ENCODE measurements around the gene MGAT5.
"Not testable (repeated sequence)": the region's sequence is repeated elsewhere in the genome, so short reads cannot be mapped to it uniquely, and the experiment has no call there.

The MGAT5 gene

DNA sequence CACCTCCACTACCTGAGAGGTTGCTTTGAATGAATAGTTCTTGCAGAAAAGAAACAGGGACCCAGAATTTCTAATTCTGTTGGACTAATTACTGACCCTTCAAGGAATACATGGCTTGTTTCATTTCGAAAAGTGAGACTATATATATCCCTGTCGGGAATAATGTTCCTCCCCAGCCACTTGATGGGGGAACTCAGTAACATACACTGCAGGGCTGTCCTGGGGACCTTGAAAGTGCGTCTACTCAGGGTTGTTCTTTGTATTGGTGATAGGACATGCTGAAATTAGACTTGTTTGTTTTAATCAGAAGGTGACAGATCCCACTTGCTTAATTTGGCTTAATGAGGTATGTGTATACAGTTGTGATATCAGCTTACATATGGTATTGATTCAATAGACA is 25.5 kb downstream of the MGAT5 start:
- no peak for DNase-seq

DNA sequence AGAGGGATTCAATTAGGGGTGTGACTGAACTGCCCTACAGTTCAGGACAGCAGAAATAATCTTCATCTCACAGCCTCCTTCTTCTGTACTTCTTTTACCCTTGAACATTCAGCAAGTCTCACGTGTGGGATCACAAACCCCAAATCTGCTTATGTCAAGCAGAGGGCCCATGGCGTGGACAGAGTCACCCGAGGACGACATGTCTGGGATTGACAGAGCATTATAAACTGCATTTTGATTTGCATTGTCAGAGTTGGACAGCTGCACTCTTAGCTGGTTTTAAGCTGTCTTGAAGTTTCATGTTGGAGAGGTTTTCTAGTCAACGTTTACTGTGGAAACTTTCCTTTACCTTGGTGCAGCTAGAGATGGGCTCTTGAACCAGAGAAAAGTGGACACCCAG is 26.4 kb downstream of the MGAT5 start:
- no peak for DNase-seq

DNA sequence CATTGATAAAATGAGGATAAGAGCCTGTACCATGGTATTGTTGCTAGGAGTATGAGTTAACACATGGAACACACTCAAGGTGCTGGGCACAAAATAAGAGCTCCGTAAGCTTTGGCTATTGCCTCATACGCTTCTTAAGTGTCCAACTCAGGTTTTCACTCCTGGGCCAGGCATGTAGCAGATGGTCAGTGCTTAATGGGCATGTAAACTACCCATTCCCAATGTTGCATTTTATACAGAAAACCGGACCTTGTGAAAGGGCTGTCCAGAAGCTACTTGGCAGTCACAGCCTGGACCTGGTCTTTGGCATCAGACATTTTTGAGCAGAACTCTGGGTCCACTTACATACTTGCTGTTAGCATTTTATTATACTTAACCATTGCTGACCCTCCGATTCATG is 26.9 kb downstream of the MGAT5 start:
- no peak for DNase-seq

DNA sequence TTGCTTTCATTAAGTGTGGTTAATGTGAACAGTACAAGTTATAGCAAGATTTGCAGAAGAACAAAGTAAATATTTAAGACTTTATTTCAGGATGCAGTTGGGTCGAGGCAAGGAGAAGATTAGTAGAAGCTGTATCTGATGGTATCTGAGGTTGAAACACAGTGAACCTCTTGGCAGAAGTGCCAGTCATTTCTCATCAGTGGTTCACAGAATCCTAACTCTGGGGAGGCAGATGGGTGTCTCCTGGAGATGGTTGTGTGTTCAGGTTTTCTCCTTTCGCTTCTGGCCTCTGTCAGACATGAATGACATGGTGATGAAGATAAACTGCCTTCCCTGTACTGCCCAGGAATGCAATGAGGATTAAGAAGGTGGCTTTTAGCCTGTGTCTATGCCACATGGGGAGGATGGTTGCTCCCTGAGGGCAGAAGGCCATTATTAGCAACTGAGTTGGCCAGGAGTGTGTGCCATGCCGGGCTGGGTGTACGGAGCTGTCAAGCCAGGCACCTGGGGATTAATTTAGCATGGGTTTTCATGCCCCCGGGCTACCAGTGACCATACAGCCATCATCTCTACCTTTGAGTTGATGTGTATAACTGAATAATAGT is 28.0 kb downstream of the MGAT5 start:
- no peak for DNase-seq

DNA sequence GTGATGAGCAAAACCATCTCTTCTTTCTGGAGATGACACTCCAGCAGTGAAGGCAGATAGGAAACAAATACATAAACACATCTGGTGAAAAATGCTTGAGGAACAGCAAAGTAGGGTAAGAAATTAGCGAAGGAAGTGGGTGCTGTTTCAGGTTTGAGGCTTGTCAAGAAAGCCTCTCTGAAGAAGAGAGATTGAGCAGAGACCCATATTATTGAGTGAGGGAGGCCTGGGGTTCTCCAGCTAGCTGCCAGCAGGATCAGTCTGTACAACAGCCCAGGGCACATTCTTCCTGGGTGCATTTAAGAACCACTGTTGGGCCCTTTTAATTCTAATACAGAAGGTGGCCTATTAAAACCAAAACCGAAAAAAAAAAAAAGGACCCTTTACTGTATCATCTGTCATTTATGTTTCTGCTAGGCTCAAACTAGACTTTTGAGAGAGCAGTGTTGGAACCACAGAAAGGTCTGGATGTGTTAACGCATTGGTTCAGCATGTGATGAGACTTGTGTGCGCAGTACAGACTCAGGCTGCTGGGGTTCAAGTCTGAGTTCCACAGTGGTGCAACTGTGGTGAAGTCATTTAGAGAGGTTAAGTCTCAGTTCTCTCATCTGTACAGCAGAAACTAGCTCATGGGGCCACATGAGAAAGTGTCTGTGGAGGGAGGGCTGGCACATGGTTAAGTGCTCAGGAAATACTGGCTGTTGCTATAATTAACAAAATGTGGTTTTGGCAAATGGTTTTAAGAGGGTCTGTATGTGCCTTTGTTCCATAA is 28.9 kb downstream of the MGAT5 start:
- peak; percentile 40 to 50 for DNase-seq

DNA sequence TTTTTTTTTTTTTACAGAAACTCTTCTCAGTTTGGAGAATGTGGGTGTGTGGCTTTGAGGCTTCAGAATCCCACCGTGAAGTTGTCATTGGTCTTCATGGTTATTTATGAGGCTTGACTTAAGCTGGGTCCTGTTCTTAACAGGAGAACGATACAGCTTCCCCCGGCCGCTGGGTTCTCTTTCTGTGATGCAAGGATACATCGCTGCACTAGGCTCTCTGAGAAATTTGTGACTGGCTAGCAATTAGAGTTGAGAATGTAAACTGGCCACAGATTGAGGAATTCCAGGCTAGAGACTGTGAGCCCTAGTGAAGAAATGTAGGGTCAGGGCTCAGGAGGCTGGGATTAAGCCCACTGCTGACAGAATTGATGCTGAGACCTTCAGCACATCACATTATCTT is 29.8 kb downstream of the MGAT5 start:
- DNase-seq: no peak

DNA sequence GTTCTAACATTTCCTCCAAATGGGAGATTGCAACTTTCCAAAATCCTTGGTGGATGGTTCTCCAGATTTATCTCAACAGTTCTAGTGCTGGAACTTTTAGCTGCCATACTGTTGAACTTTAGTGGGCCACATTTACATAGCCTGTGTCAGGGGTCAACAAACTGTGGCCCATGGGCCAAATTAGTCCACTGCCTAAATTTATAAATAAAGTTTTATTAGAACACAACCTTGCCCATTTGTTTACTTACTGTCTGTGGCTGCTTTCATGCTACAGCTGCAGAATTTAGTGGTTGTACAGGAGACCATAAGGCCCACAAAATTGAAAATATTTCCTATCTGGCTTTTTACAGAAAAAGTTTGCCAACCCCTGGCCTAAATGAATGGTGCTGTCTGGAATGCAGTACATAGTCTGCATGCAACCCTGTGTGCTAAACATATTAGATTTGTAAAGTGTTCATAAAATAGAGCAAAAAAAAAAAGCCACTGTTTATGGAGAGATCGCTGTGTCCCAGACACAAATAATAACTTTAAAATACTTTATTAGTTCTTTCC is 30.3 kb downstream of the MGAT5 start:
- no peak for DNase-seq

DNA sequence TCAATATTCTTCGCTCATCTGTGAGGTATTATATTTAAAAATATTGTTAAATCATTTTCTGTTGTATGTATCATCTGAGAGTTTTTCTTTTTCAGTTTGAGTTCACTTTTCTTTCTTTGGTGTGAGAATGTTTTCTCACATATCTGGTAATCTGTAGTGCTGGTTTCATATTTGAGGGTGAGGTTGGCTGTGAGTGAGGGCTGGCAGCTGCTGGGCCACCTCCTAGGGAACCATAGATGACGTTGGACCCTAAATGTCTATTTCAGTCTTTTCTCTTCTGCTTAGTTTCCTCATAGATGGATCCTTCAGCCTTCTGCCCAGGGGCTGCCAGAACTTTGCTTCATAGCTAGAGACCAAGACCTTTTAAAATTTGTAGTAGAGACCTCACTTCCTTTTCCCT is 33.5 kb downstream of the MGAT5 start:
- DNase-seq: peak in 1 of 2 donors; percentile 23

DNA sequence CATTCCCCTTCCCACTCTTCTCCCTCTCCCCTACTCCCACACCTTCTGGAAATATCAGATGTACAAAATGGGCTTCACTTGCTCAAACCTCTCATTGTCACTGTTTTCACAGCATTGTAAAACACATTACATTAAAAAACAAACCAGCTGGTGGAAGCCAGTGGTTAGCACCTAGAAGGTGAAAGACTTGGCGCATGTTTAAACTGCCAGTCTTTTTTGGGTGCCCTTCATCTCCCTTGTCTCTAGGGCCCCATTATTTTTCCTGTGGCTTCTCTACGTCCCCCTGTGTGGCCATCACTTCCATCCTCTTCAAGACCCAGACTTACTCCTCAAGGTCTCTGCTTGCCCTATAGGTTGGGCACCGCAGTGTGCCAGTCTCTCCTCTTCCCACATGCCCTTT is 34.9 kb downstream of the MGAT5 start:
- DNase-seq: no peak

DNA sequence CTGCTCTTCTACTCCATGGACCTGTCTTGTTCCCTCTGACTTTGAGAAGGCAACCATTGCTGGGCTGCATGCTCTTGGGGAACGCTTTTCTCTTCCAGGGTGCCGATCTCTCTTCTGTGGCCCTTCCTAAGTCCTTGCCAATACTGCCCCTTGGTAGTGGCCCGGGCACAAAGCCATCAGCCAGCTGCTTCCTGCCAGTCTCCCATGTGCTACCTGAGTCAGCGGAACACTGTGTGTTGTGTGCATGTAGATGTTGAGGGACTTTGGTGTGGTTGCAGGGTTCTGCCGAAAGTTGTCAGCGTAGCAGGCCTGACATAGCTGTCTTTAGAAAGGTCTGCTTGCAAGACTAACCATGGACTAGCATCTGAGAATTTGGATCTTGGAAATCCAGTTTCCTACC is 35.4 kb downstream of the MGAT5 start:
- peak in 1 of 2 donors; percentile 20 for DNase-seq

DNA sequence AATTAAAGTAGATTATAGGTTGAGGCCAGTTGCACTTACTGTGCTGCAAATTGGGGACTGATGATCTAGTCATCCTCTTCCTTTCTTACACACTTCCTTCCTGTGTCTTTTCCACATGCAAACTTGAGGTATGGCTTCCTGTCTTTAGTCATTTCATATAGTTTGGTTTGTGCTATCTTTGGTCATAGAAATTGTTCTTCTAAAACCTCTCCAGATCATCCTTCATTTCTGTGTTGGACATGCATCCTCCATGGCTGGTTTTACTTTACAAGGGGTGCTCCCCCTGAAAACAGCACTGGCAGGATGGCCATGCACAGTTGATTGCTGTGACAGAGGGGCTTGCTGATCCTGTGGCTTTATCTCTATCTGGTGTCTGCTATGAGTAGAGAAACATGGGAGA is 36.5 kb downstream of the MGAT5 start:
- no peak for DNase-seq

DNA sequence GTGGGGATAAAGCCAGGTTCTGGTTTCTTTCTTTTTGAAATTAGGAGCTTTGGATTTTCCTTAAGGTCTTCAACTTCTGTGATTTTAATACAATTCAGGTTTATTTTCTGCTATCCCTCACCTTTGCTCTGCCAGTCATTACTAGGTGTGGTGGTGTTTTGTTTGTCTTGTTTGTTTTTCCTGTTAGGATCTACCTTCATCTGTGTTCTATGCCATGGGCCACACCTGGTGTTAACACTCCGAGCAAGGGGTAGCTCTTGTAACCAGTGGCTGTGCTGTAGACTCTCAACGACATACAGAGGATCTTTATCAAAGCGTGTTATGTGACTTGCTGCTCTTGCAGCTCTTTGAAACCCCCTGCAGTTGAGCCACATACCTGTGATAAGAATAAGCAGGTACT is 38.6 kb downstream of the MGAT5 start:
- DNase-seq: no peak

DNA sequence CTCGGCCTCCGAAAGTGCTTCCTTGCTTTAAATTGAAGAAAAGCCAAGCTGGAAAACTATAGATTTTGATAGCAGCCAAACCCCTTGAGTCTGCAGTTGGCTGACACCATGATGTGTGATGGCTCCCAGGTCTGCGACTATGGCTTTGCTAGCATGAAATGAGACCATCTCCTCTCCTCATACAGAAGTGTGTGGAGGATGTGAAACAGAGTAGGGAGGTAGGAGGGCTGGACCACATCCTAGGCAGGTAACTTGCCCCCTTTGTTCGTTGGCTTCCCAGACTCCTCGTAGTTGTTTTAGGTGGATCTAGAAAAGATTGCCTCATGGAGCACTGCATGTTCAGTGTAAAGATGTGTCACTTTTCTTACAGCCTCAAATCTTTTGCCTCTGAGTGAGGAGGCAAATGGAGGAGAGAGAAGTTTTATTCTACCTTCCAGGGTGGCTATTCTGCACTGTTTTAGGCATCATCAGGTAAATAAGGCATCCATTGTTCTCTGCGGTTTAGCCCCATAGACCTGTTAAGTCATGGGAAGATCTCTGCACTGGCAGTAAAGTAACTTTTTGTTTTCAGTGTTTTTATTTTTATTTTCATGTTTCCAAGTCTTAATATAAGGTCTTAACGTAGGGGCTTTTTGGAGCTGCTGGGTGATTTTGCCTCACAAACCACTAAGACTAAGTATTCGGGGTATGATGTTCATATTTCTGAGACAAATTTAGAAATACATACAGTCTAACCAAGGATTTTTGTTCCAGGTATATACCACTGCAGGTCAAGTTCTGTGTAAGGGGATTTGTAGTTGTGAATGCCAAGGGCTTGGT is 40.1 kb downstream of the MGAT5 start:
- DNase-seq: no peak

DNA sequence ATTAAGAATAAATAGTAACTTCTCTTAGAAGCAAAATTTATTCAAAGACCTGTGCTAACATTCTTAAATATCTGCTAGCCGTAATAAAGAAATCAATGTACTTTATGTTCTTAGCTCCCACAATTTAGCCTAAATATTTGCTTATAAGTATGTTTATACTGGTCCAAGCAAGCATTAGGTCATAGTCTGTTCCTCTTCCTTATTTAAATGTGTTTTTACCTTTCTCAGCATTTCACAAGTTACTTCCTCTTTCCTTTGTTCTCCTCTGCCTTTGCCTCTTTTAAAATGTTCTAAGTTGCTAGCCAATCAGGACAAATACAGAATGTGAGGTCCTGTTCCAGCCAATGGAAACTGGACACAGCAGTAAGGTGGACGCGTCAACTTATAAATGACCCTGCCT is 40.7 kb downstream of the MGAT5 start:
- DNase-seq: not testable (repeated sequence)

DNA sequence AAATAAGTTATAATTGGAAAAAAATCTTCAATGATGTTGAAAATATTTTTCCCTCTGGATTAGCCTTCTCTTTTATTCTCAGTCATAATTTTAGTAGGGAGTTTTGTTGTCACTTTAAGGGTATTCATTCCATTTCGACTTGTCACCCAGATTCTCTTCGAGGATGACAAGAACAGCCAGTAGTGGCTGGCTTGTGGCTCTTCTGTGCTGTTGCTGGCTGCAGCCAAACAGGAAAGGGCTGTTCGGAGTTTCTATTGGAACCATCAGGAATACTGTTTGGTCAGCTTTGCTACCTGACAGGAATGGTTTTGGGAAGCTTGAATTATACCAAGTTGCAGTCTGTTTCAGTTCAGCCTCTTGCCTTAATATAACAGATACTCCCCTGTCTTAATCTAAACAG is 41.6 kb downstream of the MGAT5 start:
- DNase-seq: no peak

DNA sequence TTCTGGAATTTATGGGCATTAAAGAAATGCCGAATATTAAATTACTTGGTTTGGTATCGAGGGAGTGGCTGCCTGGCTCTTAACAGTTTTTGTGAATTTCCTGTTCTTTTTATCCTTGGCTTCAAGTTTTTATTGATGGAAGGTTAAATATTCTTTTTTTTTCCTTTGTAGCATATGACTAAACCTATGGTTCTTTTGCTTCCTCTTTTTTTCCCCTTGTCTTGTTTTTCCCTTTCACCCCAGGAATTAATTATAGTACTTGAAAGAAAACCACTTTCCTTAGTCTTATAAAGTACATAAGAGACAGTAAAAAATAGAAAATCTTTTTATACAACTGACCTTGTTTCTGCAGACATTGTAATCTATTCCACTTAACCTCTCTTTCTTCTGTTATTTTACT is 42.4 kb downstream of the MGAT5 start:
- no peak for DNase-seq

DNA sequence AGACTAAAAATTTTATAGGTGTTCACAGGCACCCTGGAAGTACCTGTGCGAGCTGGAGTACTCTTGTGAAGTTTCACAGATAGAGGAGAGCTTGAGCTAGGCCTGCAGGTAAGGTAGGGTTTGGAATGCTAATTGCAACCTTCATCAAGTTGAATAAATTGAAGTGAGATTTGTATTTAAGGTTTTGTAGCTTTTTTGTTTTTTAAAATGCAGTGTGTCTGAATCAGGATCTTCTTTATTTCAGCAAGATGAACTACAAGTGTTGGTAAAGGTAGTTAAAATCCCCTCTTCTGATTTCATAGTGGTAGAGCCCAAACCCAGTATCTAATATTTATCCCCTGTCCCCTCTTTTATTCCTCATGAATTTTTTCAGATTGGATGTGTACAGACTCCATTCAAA is 45.5 kb downstream of the MGAT5 start:
- no peak for DNase-seq

DNA sequence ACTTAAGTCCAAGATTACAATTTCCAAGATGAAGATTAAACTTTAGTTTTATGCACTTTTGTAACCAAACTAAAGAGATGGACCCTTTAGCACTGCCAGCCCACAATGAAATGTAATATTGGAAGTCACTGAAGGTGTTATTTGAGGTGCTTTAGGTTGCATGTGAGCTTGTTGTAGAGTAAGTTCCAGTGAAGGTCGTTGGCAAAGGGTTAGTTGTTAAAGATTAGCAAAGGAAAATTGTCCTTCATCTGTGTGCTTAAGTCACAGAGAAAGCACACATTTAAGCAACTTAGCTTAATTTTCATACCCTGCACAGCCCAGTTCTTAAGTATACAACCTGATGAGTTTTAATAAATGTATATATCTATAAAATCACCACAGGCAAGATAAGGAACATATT is 46.7 kb downstream of the MGAT5 start:
- DNase-seq: no peak

DNA sequence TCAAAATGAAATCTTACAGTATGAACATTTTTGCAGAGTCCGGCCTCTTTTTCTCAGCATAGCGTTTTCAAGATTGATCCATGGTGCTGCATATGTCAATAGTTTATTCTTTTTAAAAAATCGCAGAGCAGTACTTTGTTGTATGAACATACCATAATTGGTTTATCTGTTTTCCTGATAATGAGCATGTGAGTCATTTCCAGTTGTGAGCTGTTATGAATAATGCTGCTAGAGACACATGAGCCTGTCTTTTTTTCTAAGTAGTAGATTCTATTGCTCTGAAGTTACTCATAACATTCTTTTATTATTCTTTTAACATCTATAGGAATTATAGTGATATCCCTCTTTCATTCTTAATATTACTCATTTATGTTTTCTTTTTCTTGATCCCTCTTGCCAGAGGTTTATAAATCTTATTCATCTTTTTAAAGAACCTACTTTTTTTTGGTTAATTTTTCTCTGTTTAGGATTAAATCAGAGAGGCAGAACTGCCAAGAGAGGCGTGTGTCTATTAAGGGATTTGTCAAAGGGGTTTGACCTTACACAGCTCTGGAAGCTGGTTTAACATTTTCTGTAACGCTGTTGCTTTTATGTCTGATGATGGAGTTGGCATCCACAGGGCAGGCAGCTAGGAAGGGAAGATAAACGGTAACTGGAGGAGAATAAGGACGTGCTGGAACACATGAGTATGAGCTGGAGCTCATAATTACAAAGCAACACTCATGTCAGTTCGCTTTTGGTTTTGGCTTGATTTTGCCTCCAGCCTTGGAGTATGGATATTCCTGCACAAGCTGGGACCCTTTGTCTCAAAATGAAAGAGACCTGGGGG is 47.4 kb downstream of the MGAT5 start:
- DNase-seq: no peak

DNA sequence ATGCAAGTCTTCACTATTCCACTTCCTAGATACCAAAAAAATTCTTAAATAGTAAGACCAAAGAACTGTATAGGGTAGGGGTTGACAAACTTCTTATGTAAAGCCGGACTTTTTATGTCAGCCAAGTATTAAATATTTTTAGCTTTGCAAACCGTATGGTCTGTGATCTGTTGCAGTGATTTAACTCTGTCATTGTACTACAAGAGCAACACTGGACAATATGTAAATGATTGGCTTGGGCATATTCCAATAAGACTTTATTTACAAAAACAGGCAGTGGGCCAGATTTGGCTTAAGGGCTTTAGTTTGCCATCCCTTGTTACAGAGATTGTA is 48.0 kb downstream of the MGAT5 start:
- no peak for DNase-seq

DNA sequence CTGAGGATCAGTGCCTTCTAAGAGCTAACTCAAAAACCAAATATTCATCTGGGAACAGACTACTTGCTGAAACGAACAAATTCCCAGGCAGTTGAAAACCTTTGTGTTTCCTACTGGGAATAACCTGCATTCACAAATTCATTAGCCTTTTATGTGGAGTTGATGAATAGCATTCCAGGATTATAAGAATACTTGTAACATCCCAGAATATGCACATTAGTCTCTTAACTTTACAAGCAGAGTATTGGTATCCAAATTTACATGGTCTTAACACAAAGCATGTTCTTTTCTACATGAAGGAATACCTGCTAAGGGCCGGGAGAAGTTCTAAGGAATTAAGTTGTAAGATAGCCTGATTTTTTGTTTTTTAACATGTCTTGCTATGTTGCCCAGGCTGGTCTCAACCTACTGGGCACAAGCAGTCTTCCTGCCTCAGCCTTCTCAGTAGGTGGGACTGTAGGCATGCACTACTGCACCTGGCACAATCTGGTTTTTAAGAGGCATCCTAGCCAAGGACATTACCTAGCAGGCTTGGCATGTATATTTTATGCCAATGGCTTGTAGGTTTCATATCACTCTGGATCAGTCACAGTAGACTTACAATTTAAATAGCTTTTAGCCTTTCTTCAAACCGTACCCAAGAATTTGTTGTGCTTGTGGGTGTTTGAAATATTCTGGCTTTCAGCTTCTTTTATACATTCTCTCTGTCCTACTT is 50.7 kb downstream of the MGAT5 start:
- no peak for DNase-seq

DNA sequence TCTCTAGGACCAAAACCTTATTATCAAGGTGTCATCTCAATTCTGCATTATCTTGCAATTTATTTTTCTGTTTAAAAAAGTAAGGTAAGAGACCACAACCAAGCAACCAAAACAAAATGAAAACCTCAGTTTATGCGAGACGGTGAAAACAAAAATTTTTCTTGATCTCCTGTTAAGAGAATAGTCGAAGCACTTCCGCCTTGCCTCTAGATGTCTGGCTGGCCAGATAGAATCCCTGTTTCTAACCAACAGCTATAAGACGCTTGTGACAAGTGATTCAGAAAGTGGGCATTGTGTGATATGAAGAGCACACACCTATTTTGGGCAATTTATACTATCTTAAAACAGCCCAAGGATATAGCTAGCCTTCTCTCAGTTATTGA is 51.2 kb downstream of the MGAT5 start:
- no peak for DNase-seq
